Caco-2 (cell line): Measurements from ENCODE around the gene FAM234A. TPM values are rescaled to one million over a fixed set of nuclear protein-coding genes. Genes with fewer than 3 reads are reported as not detected.
"Not testable (repeated sequence)": the region's sequence is repeated elsewhere in the genome, so short reads cannot be mapped to it uniquely, and the experiment has no call there.

Experiments
- BruUV-seq: library from RNA; stranded (reverse); fragments of 400-500 nt; replicated peaks from 2 replicates; lab custom pipeline; 2021; lab: Mats Ljungman, UMichigan
- CTCF ChIA-PET: fragments of 300-600 bp; sonication (Branson Sonifier 250); formaldehyde crosslinking; loops from one replicate; lab custom pipeline; 2022; ENCODE audit warnings: antibody characterized with exemption; lab: Charles Lee
- POLR2A ChIA-PET: fragments of 300-600 bp; sonication (Branson Sonifier 250); formaldehyde crosslinking; loops from one replicate; lab custom pipeline; 2022; ENCODE audit warnings: antibody characterized with exemption; lab: Charles Lee
- DNase-seq, 2 experiments: peaks; one replicate each; pipeline versions ENCODE4 v3.0.0 to v3.0.0-alpha.2; 2020 to 2022
- H3K27me3 ChIP-seq: replicated peaks from 2 replicates; pipeline ENCODE4 v1.6.0; 2011; ENCODE audit warnings: low read length; ENCODE audit not compliant: control insufficient read depth, insufficient read depth
- H3K36me3 ChIP-seq: 2 replicates; pipeline ENCODE4 v1.5.1; 2011; ENCODE audit warnings: low read length; ENCODE audit not compliant: control insufficient read depth, insufficient read depth
- H3K4me1 ChIP-seq: fragments of 250-450 bp; sonication (Bioruptor Pico); 2 replicates; pipeline ENCODE4 v1.5.1; 2020; ENCODE audit warnings: mild to moderate bottlenecking
- H3K4me3 ChIP-seq: 2 replicates; pipeline ENCODE4 v1.5.1; 2011; ENCODE audit warnings: low read depth, mild to moderate bottlenecking, control low read depth, low read length
- H3K9me3 ChIP-seq: fragments of 250-450 bp; sonication (Bioruptor Pico); 2 replicates; pipeline ENCODE4 v1.5.1; 2020; ENCODE audit warnings: mild to moderate bottlenecking, moderate library complexity
- H3K27ac Mint-ChIP-seq: one replicate; pipeline ENCODE4 v1.8.0; 2022; ENCODE audit warnings: mixed read lengths; ENCODE audit not compliant: unreplicated experiment
- H3K27me3 Mint-ChIP-seq: one replicate; pipeline ENCODE4 v1.8.0; 2022; ENCODE audit warnings: mixed read lengths; ENCODE audit not compliant: insufficient read depth, unreplicated experiment
- H3K36me3 Mint-ChIP-seq: one replicate; pipeline ENCODE4 v1.8.0; 2022; ENCODE audit warnings: mild to moderate bottlenecking, mixed read lengths; ENCODE audit not compliant: insufficient read depth, unreplicated experiment
- H3K4me1 Mint-ChIP-seq: one replicate; pipeline ENCODE4 v1.8.0; 2022; ENCODE audit warnings: low read depth, mixed read lengths; ENCODE audit not compliant: unreplicated experiment
- H3K4me3 Mint-ChIP-seq: one replicate; pipeline ENCODE4 v1.8.0; 2022; ENCODE audit warnings: mild to moderate bottlenecking, moderate library complexity, mixed read lengths; ENCODE audit not compliant: unreplicated experiment
- H3K9me3 Mint-ChIP-seq: one replicate; pipeline ENCODE4 v1.8.0; 2022; ENCODE audit warnings: mixed read lengths; ENCODE audit not compliant: unreplicated experiment
- CTCF ChIP-seq, 2 experiments: fragments of 200-600 bp in 1 of 2; IDR thresholded peaks; 1 replicate in 1 of 2; 2 replicates in 1 of 2; pipeline versions ENCODE4 v1.5.1 to v1.8.0; 2011 to 2022; ENCODE audit warnings: antibody characterized with exemption in 1 of 2, control low read depth in 1 of 2, inconsistent platforms in 1 of 2, low read depth in 1 of 2, low read length in 1 of 2, mild to moderate bottlenecking in 1 of 2, moderate library complexity in 1 of 2; ENCODE audit not compliant: insufficient read depth in 1 of 2, severe bottlenecking in 1 of 2, unreplicated experiment in 1 of 2
- intact Hi-C: fragments of 100-400 bp; cut with micrococcal nuclease; formaldehyde crosslinking; loops from one replicate; pipeline ENCODE4 v1.10.0; 2022; ENCODE audit not compliant: unreplicated experiment
- total RNA-seq: library from RNA; stranded (reverse); gene quantifications from 2 replicates; pipeline ENCODE4 v1.2.3, GENCODE V29; 2022

The FAM234A gene
- total RNA-seq, 1 experiment from 2014 or later = 77.7 TPM

- CTCF ChIA-PET = no interaction called here
- POLR2A ChIA-PET = no interaction called here
- DNase-seq = no peak
- H3K36me3 Mint-ChIP-seq = peaks cover 8% of the 10 kb centered on the region
- H3K27ac Mint-ChIP-seq = no peak overlapping the region
- Histone ChIP-seq H3K4me3 (no peak overlapping the region), H3K27me3 (no peaks in the 10 kb centered on the region), H3K36me3 (no peaks in the 10 kb centered on the region), H3K4me1 (no peaks in the 10 kb centered on the region), H3K9me3 (no peaks in the 10 kb centered on the region)
- no peaks in the 10 kb centered on the region for H3K9me3 Mint-ChIP-seq
- TSS peak; percentile 43 for BruUV-seq
- intact Hi-C loops = no loop called here
- no peaks in the 10 kb centered on the region for H3K27me3 Mint-ChIP-seq
- no peaks in the 10 kb centered on the region for H3K4me1 Mint-ChIP-seq
- TF ChIP-seq CTCF (IDR thresholded peaks at IDR 0.05; ENCODE audit: insufficient read depth in 1 of 2, low read depth in 1 of 2, low read length in 1 of 2, severe bottlenecking in 1 of 2, unreplicated experiment in 1 of 2) = no peak
- no peak overlapping the region for H3K4me3 Mint-ChIP-seq
Observed at GRCh38 chr16:265711-266110, 31.1 kb downstream of the FAM234A start.

- no peak for TF ChIP-seq CTCF (IDR thresholded peaks at IDR 0.05; ENCODE audit: insufficient read depth in 1 of 2, low read depth in 1 of 2, low read length in 1 of 2, severe bottlenecking in 1 of 2, unreplicated experiment in 1 of 2)
- H3K4me1 ChIP-seq = no peaks in the 10 kb centered on the region
- Mint-ChIP-seq H3K27me3 (no peaks in the 10 kb centered on the region), H3K27ac (no peak overlapping the region), H3K4me1 (no peaks in the 10 kb centered on the region), H3K9me3 (no peaks in the 10 kb centered on the region), H3K36me3 (peaks cover 8% of the 10 kb centered on the region), H3K4me3 (no peak overlapping the region)
- POLR2A ChIA-PET = no interaction called here
- no peaks in the 10 kb centered on the region for H3K27me3 ChIP-seq
- intact Hi-C loops = no loop called here
- no peak for DNase-seq
- no peaks in the 10 kb centered on the region for H3K9me3 ChIP-seq
- BruUV-seq = no TSS peak
- no peak overlapping the region for H3K4me3 ChIP-seq
- CTCF ChIA-PET = no interaction called here
- no peaks in the 10 kb centered on the region for H3K36me3 ChIP-seq
Observed at GRCh38 chr16:266258-267164, 31.9 kb downstream of the FAM234A start.

- DNase-seq, H3K9me3 ChIP-seq, H3K27ac Mint-ChIP-seq, H3K27me3 Mint-ChIP-seq, H3K4me1 ChIP-seq, intact Hi-C loops, H3K4me3 Mint-ChIP-seq, BruUV-seq, H3K27me3 ChIP-seq, H3K4me3 ChIP-seq, H3K36me3 Mint-ChIP-seq, CTCF ChIA-PET, H3K36me3 ChIP-seq, POLR2A ChIA-PET, H3K4me1 Mint-ChIP-seq, H3K9me3 Mint-ChIP-seq: not testable (repeated sequence)
Observed at GRCh38 chr16:267562-267961, 32.9 kb downstream of the FAM234A start.
